Bronchial epithelial cell (primary cell): ENCODE measurements around the gene ZDHHC9. TPM values are rescaled to one million over a fixed set of nuclear protein-coding genes. Genes with fewer than 3 reads are reported as not detected.

ENCODE experiments used
- DNase-seq: peaks from one replicate; pipeline ENCODE4 v3.0.0-alpha.2; 2010; ENCODE audit warnings: low read depth
- FAIRE-seq: peaks from 2 replicates; lab custom pipeline; 2011; peaks lifted over from hg19 to GRCh38; lab: Jason Lieb, UNC
- H3K27me3 ChIP-seq: 2 replicates; pipeline ENCODE4 v1.5.1; 2011; ENCODE audit warnings: low read length; ENCODE audit not compliant: control insufficient read depth, insufficient read depth
- H3K36me3 ChIP-seq: 2 replicates; pipeline ENCODE4 v1.5.1; 2011; ENCODE audit warnings: low read length; ENCODE audit not compliant: control insufficient read depth, insufficient read depth
- H3K4me3 ChIP-seq: 2 replicates; pipeline ENCODE4 v1.5.1; 2011; ENCODE audit warnings: mild to moderate bottlenecking, low read depth, low read length, control low read depth
- CTCF ChIP-seq: IDR thresholded peaks from 2 replicates; pipeline ENCODE4 v1.5.1; 2011; ENCODE audit warnings: mild to moderate bottlenecking, moderate library complexity, low read length, control low read depth, inconsistent platforms; ENCODE audit not compliant: insufficient read depth, severe bottlenecking
- total RNA-seq: library from RNA; depleted of rRNA; stranded (reverse); fragments of >200 nt; gene quantifications from 2 replicates; pipeline ENCODE4 v1.2.1, GENCODE V29; 2014

ZDHHC9 gene
- total RNA-seq, 1 donor from 2014 or later = 17.1 TPM

GRCh38 chrX:129773649-129774458 is 69.8 kb downstream of the ZDHHC9 start:
- Histone ChIP-seq H3K36me3 (no peaks in the 10 kb centered on the region), H3K27me3 (no peaks in the 10 kb centered on the region), H3K4me3 (no peak overlapping the region)
- no peak for DNase-seq
- no peak for TF ChIP-seq CTCF
- no peak for FAIRE-seq

- no peak for TF ChIP-seq CTCF
- DNase-seq (no peak), FAIRE-seq (no peak)
Measured at GRCh38 chrX:129772796-129773431, 70.8 kb downstream of the ZDHHC9 start.

GRCh38 chrX:129771266-129771995 is 72.3 kb downstream of the ZDHHC9 start:
- Histone ChIP-seq H3K4me3 (no peak overlapping the region), H3K27me3 (no peaks in the 10 kb centered on the region), H3K36me3 (no peaks in the 10 kb centered on the region)
- FAIRE-seq = no peak
- DNase-seq = no peak
- TF ChIP-seq CTCF = no peak

More at GRCh38 chrX:129772796-129773431, 70.8 kb downstream of the ZDHHC9 start:
- no peak overlapping the region for H3K4me3 ChIP-seq
- H3K27me3 ChIP-seq = no peaks in the 10 kb centered on the region
- H3K36me3 ChIP-seq = no peaks in the 10 kb centered on the region

- Histone ChIP-seq H3K4me3 (no peak overlapping the region), H3K27me3 (no peaks in the 10 kb centered on the region), H3K36me3 (no peaks in the 10 kb centered on the region)
- no peak for DNase-seq
- FAIRE-seq = no peak
- no peak for TF ChIP-seq CTCF
Measured at GRCh38 chrX:129769467-129770154, 74.1 kb downstream of the ZDHHC9 start.

- no peaks in the 10 kb centered on the region for H3K27me3 ChIP-seq
- DNase-seq (no peak), FAIRE-seq (no peak)
- no peak overlapping the region for H3K4me3 ChIP-seq
- no peaks in the 10 kb centered on the region for H3K36me3 ChIP-seq
- TF ChIP-seq CTCF = no peak
Measured at GRCh38 chrX:129768586-129769466, 74.9 kb downstream of the ZDHHC9 start.
